Measurements from ENCODE around the gene CYP24A1. TPM values are rescaled to one million over a fixed set of nuclear protein-coding genes. Genes with fewer than 3 reads are reported as not detected.

CYP24A1 gene
- total and polyA plus RNA-seq, 2 of the 13 experiments (the other 11 are each of a cell fraction or from before 2014, with no cell fraction given), result 9.4 to 32.7 TPM

DNA sequence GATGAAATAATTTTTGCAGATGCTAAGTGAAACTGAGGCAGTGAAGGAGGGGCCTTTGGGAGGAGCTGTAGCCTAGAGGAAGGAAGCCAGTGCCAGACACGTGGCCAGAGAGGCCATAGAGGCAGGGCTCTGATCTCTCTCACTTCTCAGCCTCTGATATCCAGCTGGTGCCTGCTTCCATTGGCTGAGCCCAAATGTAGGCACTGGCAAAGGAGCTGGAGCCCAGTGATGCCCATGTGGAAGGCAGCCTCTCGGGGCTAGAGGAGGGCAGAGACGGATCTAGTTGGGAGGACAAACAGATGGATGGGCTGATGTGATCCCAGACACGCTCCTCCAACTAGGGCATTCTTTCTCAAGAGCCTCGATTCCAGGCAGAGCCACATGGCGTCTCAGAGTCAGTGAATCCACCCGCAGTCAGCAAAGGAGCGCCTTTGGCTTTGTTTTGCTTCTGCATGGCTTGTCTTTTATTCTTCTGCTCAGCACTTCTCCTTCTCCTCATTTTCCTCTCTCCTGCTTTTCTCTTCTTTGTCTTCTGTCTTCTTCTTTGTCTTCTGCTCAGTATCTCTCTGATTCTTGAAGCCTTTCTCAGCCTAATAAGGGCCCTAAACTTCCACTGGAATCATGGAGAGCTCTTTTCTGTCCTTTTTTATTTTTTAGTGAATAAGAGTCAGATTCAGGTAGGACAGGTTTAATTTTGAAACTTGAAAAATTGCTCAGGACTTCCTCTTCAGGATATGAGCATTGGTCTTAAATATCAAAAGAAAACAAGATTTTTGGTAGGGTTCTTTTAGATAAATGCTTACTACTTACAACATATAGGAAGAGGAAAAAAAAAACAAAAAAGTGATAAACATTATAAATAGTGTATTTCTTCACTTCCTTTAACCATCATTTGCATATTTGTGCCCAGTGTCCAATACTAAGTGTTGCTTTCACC lies 41.8 kb downstream of the CYP24A1 start (continued):
- TF ChIP-seq, protein P1, sequence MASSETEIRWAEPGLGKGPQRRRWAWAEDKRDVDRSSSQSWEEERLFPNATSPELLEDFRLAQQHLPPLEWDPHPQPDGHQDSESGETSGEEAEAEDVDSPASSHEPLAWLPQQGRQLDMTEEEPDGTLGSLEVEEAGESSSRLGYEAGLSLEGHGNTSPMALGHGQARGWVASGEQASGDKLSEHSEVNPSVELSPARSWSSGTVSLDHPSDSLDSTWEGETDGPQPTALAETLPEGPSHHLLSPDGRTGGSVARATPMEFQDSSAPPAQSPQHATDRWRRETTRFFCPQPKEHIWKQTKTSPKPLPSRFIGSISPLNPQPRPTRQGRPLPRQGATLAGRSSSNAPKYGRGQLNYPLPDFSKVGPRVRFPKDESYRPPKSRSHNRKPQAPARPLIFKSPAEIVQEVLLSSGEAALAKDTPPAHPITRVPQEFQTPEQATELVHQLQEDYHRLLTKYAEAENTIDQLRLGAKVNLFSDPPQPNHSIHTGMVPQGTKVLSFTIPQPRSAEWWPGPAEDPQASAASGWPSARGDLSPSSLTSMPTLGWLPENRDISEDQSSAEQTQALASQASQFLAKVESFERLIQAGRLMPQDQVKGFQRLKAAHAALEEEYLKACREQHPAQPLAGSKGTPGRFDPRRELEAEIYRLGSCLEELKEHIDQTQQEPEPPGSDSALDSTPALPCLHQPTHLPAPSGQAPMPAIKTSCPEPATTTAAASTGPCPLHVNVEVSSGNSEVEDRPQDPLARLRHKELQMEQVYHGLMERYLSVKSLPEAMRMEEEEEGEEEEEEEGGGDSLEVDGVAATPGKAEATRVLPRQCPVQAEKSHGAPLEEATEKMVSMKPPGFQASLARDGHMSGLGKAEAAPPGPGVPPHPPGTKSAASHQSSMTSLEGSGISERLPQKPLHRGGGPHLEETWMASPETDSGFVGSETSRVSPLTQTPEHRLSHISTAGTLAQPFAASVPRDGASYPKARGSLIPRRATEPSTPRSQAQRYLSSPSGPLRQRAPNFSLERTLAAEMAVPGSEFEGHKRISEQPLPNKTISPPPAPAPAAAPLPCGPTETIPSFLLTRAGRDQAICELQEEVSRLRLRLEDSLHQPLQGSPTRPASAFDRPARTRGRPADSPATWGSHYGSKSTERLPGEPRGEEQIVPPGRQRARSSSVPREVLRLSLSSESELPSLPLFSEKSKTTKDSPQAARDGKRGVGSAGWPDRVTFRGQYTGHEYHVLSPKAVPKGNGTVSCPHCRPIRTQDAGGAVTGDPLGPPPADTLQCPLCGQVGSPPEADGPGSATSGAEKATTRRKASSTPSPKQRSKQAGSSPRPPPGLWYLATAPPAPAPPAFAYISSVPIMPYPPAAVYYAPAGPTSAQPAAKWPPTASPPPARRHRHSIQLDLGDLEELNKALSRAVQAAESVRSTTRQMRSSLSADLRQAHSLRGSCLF (CRISPR knock-in tag; IDR thresholded peaks at IDR 0.05; ENCODE audit: borderline replicate concordance), result no peak
- TF ChIP-seq, protein P2, sequence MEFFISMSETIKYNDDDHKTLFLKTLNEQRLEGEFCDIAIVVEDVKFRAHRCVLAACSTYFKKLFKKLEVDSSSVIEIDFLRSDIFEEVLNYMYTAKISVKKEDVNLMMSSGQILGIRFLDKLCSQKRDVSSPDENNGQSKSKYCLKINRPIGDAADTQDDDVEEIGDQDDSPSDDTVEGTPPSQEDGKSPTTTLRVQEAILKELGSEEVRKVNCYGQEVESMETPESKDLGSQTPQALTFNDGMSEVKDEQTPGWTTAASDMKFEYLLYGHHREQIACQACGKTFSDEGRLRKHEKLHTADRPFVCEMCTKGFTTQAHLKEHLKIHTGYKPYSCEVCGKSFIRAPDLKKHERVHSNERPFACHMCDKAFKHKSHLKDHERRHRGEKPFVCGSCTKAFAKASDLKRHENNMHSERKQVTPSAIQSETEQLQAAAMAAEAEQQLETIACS (CRISPR knock-in tag; IDR thresholded peaks at IDR 0.05), result no peak; the same call in 1 of the 2 replicates
- TF ChIP-seq ZNF253 (CRISPR knock-in tag; IDR thresholded peaks at IDR 0.05; ENCODE audit: borderline replicate concordance), result no peak
- no peak for TF ChIP-seq ZNF672 (CRISPR knock-in tag; IDR thresholded peaks at IDR 0.05)
- TF ChIP-seq, protein P3, sequence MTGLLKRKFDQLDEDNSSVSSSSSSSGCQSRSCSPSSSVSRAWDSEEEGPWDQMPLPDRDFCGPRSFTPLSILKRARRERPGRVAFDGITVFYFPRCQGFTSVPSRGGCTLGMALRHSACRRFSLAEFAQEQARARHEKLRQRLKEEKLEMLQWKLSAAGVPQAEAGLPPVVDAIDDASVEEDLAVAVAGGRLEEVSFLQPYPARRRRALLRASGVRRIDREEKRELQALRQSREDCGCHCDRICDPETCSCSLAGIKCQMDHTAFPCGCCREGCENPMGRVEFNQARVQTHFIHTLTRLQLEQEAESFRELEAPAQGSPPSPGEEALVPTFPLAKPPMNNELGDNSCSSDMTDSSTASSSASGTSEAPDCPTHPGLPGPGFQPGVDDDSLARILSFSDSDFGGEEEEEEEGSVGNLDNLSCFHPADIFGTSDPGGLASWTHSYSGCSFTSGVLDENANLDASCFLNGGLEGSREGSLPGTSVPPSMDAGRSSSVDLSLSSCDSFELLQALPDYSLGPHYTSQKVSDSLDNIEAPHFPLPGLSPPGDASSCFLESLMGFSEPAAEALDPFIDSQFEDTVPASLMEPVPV (CRISPR knock-in tag; IDR thresholded peaks at IDR 0.05), result no peak
- no peak for TF ChIP-seq FOSL2 (CRISPR knock-in tag; IDR thresholded peaks at IDR 0.05)
- TF ChIP-seq PTBP1 (IDR thresholded peaks at IDR 0.05; ENCODE audit: low read depth, low read length, poor library complexity, severe bottlenecking), result no peak
- TF ChIP-seq, protein P4, sequence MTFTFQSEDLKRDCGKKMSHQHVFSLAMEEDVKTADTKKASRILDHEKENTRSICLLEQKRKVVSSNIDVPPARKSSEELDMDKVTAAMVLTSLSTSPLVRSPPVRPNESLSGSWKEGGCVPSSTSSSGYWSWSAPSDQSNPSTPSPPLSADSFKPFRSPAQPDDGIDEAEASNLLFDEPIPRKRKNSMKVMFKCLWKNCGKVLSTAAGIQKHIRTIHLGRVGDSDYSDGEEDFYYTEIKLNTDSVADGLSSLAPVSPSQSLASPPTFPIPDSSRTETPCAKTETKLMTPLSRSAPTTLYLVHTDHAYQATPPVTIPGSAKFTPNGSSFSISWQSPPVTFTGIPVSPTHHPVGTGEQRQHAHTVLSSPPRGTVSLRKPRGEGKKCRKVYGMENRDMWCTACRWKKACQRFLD (CRISPR knock-in tag; IDR thresholded peaks at IDR 0.05; ENCODE audit: borderline replicate concordance), result no peak
- TF ChIP-seq ZNF431 (CRISPR knock-in tag; IDR thresholded peaks at IDR 0.05; ENCODE audit: borderline replicate concordance, low read depth), result no peak
- peak; percentile 63 for TF ChIP-seq TEAD3 (CRISPR knock-in tag; optimal IDR thresholded peaks at IDR 0.05; ENCODE audit: borderline replicate concordance)
- no peak for TF ChIP-seq TSC22D2 (CRISPR knock-in tag; IDR thresholded peaks at IDR 0.05; ENCODE audit: borderline replicate concordance)
- peak; percentile 61; the same call in 1 of the 2 replicates for TF ChIP-seq ZSCAN22 (CRISPR knock-in tag; IDR thresholded peaks at IDR 0.05)
- TF ChIP-seq SCMH1 (CRISPR knock-in tag; IDR thresholded peaks at IDR 0.05; ENCODE audit: borderline replicate concordance), result no peak
- TF ChIP-seq, protein P5, sequence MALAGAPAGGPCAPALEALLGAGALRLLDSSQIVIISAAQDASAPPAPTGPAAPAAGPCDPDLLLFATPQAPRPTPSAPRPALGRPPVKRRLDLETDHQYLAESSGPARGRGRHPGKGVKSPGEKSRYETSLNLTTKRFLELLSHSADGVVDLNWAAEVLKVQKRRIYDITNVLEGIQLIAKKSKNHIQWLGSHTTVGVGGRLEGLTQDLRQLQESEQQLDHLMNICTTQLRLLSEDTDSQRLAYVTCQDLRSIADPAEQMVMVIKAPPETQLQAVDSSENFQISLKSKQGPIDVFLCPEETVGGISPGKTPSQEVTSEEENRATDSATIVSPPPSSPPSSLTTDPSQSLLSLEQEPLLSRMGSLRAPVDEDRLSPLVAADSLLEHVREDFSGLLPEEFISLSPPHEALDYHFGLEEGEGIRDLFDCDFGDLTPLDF (CRISPR knock-in tag; IDR thresholded peaks at IDR 0.05), result no peak
- no peak for TF ChIP-seq EZH2 (conservative IDR thresholded peaks at IDR 0.05; ENCODE audit: low read depth, low read length)
- no peak for TF ChIP-seq ESRRA (CRISPR knock-in tag; IDR thresholded peaks at IDR 0.05; ENCODE audit: low read depth)
- TF ChIP-seq ZNF383 (CRISPR knock-in tag; IDR thresholded peaks at IDR 0.05; ENCODE audit: borderline replicate concordance), result no peak
- no peak for TF ChIP-seq MEF2D (CRISPR knock-in tag; IDR thresholded peaks at IDR 0.05)
